GM18498 (cell line): Measurements from ENCODE around the gene PDCD7.
A peak's percentile ranks its signal among the peaks of the same experiment; 100 is the strongest.
"Not testable (repeated sequence)": the region's sequence is repeated elsewhere in the genome, so short reads cannot be mapped to it uniquely, and the experiment has no call there.

Experiments
- ATAC-seq: cut with Tn5 transposase; IDR thresholded peaks from one replicate; pipeline ENCODE4 v1.9.1; 2021; ENCODE audit warnings: mild to moderate bottlenecking, moderate library complexity; ENCODE audit not compliant: unreplicated experiment

PDCD7 gene

GRCh38 chr15:65133548-65134200 is at the start of gene PDCD7:
Gene PDCD7 (minus strand): TSS chr15:65133808. CDS start chr15:65133781, 27 bp downstream.
- ATAC-seq = peak; percentile 90

GRCh38 chr15:65182538-65182937 is 48.9 kb upstream of the PDCD7 start:
- ATAC-seq = no peak

GRCh38 chr15:65181582-65182353 is 48.2 kb upstream of the PDCD7 start:
- not testable (repeated sequence) for ATAC-seq

GRCh38 chr15:65180167-65180566 is 46.6 kb upstream of the PDCD7 start:
- no peak for ATAC-seq

- no peak for ATAC-seq
These were observed 44.3 kb upstream of the PDCD7 start for GRCh38 chr15:65177901-65178300.

- no peak for ATAC-seq
These were observed 42.4 kb upstream of the PDCD7 start for GRCh38 chr15:65176056-65176455.

GRCh38 chr15:65175511-65175910 is 41.9 kb upstream of the PDCD7 start:
- no peak for ATAC-seq

GRCh38 chr15:65174509-65174908 is 40.9 kb upstream of the PDCD7 start:
- no peak for ATAC-seq

- ATAC-seq = no peak
These were observed 38.9 kb upstream of the PDCD7 start for GRCh38 chr15:65172531-65172930.

GRCh38 chr15:65171428-65171827 is 37.8 kb upstream of the PDCD7 start:
- ATAC-seq = no peak

GRCh38 chr15:65165875-65166274 is 32.3 kb upstream of the PDCD7 start:
- ATAC-seq = no peak

GRCh38 chr15:65164139-65164538 is 30.5 kb upstream of the PDCD7 start:
- no peak for ATAC-seq

- ATAC-seq = no peak
These were observed 29.4 kb upstream of the PDCD7 start for GRCh38 chr15:65163041-65163440.

GRCh38 chr15:65156692-65157091 is 23.1 kb upstream of the PDCD7 start:
- no peak for ATAC-seq

GRCh38 chr15:65154720-65155119 is 21.1 kb upstream of the PDCD7 start:
- ATAC-seq = no peak

- no peak for ATAC-seq
These were observed 14.3 kb upstream of the PDCD7 start for GRCh38 chr15:65147902-65148301.

- no peak for ATAC-seq
These were observed 12.8 kb upstream of the PDCD7 start for GRCh38 chr15:65146438-65146837.

GRCh38 chr15:65138631-65139030 is 5.0 kb upstream of the PDCD7 start:
- ATAC-seq = not testable (repeated sequence)

- not testable (repeated sequence) for ATAC-seq
These were observed 4.3 kb upstream of the PDCD7 start for GRCh38 chr15:65137893-65138292.

- ATAC-seq = not testable (repeated sequence)
These were observed 3.5 kb upstream of the PDCD7 start for GRCh38 chr15:65137089-65137488.

- ATAC-seq = no peak
These were observed 930 bp upstream of the PDCD7 start for GRCh38 chr15:65134538-65134937.

- ATAC-seq = peak; percentile 45
These were observed 595 bp downstream of the PDCD7 start for GRCh38 chr15:65132878-65133547.
